Mucosa of descending colon (tissue), 3 donors: ENCODE measurements around the gene CPED1. TPM values are rescaled to one million over a fixed set of nuclear protein-coding genes. Genes with fewer than 3 reads are reported as not detected.
A peak's percentile ranks its signal among the peaks of the same experiment; 100 is the strongest.

Source experiments
- ATAC-seq: fragments of 200-7000 bp; cut with Tn5 transposase; one replicate; pipeline ENCODE4 v1.9.1; 2020; ENCODE audit warnings: mild to moderate bottlenecking, moderate library complexity
- DNase-seq, 3 donors: peaks; one replicate each; pipeline ENCODE4 v3.0.0-alpha.2; 2020
- H3K36me3 ChIP-seq: fragments of 200-600 bp; one replicate; pipeline ENCODE4 v1.8.0; 2021; ENCODE audit warnings: low read depth, mild to moderate bottlenecking
- H3K4me1 ChIP-seq: fragments of 200-600 bp; one replicate; pipeline ENCODE4 v1.8.0; 2021; ENCODE audit warnings: low read depth, mild to moderate bottlenecking
- H3K4me3 ChIP-seq: fragments of 200-600 bp; one replicate; pipeline ENCODE4 v1.8.0; 2021; ENCODE audit warnings: mild to moderate bottlenecking
- H3K9me3 ChIP-seq: fragments of 200-600 bp; one replicate; pipeline ENCODE4 v1.8.0; 2021; ENCODE audit warnings: mild to moderate bottlenecking
- CTCF ChIP-seq: fragments of 200-600 bp; IDR thresholded peaks from one replicate; pipeline ENCODE4 v1.8.0; 2022; ENCODE audit warnings: antibody characterized with exemption, mild to moderate bottlenecking
- intact Hi-C, 2 donors: fragments of 100-400 bp; cut with DNase I in 1 of 2; cut with micrococcal nuclease in 1 of 2; formaldehyde crosslinking; loops; one replicate each; pipeline versions ENCODE4 v1.11.0 to v1.11.1; 2022; cut with DNase I, micrococcal nuclease
- total RNA-seq, 3 donors: library from RNA; stranded (reverse); fragmentation: NEBNext Ultra II Directional in 2 of 3; extraction: Animal tissue kit (Norgen Biotek cat#: 25700) in 2 of 3; gene quantifications; one replicate each; pipeline versions ENCODE4 v1.2.1 to v1.2.4, GENCODE V29; 2021 to 2023
- donor health status: DM: no; HTN: no; CAD: no; lungs with moderate emphysema.
- donor health status: DM: no; HTN: no; CAD: no.
- donor health status: DM: no; HTN: yes; CAD: no.

The CPED1 gene
- total RNA-seq, 3 donors from 2014 or later: 6.5 to 67.7 (median 8.8) TPM

DNA sequence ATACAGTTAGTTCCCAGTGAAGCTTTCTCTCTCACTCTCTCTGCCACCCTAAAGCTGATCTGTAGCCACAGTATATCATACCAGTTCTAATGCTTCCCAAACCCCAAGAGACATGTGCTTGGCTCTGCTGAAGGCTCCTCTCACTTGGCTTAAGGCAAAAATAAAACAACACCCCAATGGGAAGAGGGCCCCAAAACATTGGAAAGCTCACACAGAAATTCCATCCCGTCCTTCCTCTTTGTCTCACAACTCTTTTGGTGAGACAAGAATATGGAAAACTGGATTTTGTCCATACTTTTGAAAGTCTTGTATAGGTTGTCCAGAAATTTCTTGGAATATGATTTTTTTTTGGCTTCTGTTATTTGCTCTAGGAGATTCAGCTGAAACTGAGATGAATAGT lies 284.2 kb downstream of the CPED1 start:
- TF ChIP-seq CTCF: no peak
- no peaks in the 10 kb centered on the region for H3K36me3 ChIP-seq
- ATAC-seq: no peak
- H3K4me3 ChIP-seq: no peak overlapping the region
- H3K9me3 ChIP-seq: no peaks in the 10 kb centered on the region
- intact Hi-C loops: no loop called here
- DNase-seq: no peak
- peaks cover 5% of the 10 kb centered on the region for H3K4me1 ChIP-seq

- DNase-seq: no peak
- intact Hi-C loops: no loop called here
Measured at GRCh38 chr7:121273467-121274167, 285.1 kb downstream of the CPED1 start.

GRCh38 chr7:121274467-121274866 lies 286.0 kb downstream of the CPED1 start:
- Histone ChIP-seq H3K36me3 (no peaks in the 10 kb centered on the region), H3K4me1 (peaks cover 5% of the 10 kb centered on the region), H3K9me3 (no peaks in the 10 kb centered on the region), H3K4me3 (no peak overlapping the region)
- no peak for DNase-seq
- intact Hi-C loops: no loop called here
- ATAC-seq: no peak
- no peak for TF ChIP-seq CTCF

More at GRCh38 chr7:121273467-121274167, 285.1 kb downstream of the CPED1 start:
- no peak for ATAC-seq
- Histone ChIP-seq H3K9me3 (no peaks in the 10 kb centered on the region), H3K4me1 (peaks cover 5% of the 10 kb centered on the region), H3K36me3 (no peaks in the 10 kb centered on the region), H3K4me3 (no peak overlapping the region)
- no peak for TF ChIP-seq CTCF

DNA sequence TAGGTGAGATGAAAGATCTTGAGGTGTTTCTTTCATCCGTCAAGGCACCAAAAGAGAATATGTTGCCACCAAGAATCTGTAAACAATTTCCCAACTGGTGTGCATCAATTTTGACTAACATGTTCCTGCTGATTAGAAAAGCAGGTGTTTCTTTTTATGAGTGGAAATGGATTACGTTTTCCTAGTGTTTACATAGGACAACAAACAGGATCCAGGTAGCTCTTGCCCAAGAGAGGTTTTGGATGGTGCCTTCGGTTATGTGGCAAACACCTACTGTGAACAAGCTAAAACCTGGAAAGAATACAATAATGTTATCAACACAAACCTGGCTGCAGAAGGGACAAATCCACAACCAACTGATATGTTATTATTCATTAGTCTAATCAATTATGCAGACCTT lies 286.7 kb downstream of the CPED1 start:
- no peak for DNase-seq
- peak; percentile 25 for ATAC-seq
- no peak for TF ChIP-seq CTCF
- H3K4me1 ChIP-seq: peaks cover 5% of the 10 kb centered on the region
- no peaks in the 10 kb centered on the region for H3K36me3 ChIP-seq
- intact Hi-C loops: no loop called here
- H3K4me3 ChIP-seq: no peak overlapping the region
- H3K9me3 ChIP-seq: no peaks in the 10 kb centered on the region

DNA sequence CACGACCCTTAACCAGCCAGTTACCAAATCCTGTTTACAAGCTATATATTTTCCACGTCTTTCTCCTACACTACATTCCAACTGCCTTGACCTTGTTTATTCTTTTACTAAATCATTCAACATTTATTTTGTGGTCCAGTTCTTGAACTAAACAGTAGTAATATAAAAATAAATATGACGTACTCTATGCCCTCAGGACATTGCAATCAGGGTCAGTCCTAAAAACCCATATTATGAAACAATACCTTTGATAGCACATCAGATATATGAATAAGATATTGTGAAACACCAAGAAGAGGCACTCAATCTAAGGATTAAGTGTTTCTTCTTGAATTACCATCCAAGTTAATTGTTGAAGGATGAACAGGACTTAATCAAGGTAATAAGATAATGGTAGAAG lies 287.8 kb downstream of the CPED1 start:
- no peak for TF ChIP-seq CTCF
- Histone ChIP-seq H3K4me1 (peaks cover 4% of the 10 kb centered on the region), H3K36me3 (no peaks in the 10 kb centered on the region), H3K4me3 (no peak overlapping the region), H3K9me3 (no peaks in the 10 kb centered on the region)
- DNase-seq (no peak), ATAC-seq (no peak)
- intact Hi-C loops: no loop called here
